ENCODE measurements around the gene CCL28. TPM values are rescaled to one million over a fixed set of nuclear protein-coding genes. Genes with fewer than 3 reads are reported as not detected.

Gene CCL28
- total and polyA plus RNA-seq, 10 of the 15 experiments (the other 5 are each of a cell fraction or from before 2014, with no cell fraction given): 1.5 to 7.5 (median 4.4) TPM

DNA sequence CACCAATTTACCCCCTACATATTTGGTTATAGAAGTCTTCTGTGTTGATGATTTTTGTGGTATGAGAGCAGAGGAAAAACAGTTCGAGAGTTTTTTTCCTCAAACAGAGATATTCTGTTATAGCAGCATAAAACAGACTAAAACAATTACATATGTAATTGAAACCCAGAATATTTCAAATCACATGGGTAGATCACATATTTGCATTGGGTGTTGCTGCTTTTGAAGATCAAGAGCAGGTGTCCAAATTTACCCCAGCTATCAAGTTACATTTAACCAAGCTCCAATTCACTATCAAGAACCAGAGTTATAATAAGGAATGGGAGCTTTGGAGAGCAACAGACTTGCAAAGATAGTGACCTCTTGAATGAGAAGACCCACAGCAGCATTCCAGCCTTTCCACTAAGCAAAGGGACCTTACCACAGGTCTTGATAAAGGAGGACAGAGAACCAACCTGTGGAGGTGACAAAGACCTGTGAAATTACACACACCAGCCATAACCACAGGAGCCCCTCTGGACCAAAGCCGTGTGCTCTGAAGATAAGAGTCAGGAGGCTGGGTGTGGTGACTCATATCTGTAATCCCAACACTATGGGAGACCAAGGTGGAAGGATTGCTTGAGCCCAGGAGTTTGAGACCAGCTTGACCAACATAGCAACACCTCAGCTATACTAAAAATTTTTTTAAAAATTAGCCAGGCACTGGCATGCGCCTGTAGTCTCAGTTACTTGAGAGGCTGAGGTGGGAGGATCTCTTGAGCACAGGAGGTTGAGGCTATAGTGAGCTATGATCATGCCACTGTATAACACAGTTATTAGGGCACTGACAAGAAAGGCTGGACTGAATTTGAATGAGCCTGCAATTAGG, 4.0 kb upstream of the CCL28 start:
- POLR2A ChIA-PET: interaction anchor here (1.2 kb wide), 1 partner anchor 9 kb away, joined by 4 read pairs; no protein-coding TSS in a partner anchor
- intact Hi-C loops (cut with micrococcal nuclease; ENCODE audit: unreplicated experiment) (no loop called here), in situ Hi-C loops (cut with MboI) (no loop called here)
- FAIRE-seq: no peak
- H3K79me2 ChIP-seq (ENCODE audit: control insufficient read depth, insufficient read depth, low read length): no peaks in the 10 kb centered on the region
- H4K20me1 ChIP-seq (ENCODE audit: control insufficient read depth, insufficient read depth): no peaks in the 10 kb centered on the region
- 53% methylated on average over 3 of the region's 3 CpGs for WGBS (ENCODE audit: insufficient coverage, insufficient replicate concordance, low lambda C conversion rate, missing lambda C conversion rate)
- no TSS peak for BruUV-seq (replicated peaks)
- no peaks in the 10 kb centered on the region for H3K9me3 ChIP-seq (replicated peaks; ENCODE audit: control insufficient read depth, insufficient read depth, low read length)
- H2AFZ ChIP-seq (ENCODE audit: control insufficient read depth, low read depth, low read length): no peak overlapping the region
- CTCF ChIA-PET: interaction anchor here (0.9 to 1.1 kb wide), 2 partner anchors 26 to 68 kb away, joined by 3 read pairs; partner anchors contain the start of gene TMEM267
- no peak overlapping the region for H3K4me3 ChIP-seq
- H3K27ac ChIP-seq (ENCODE audit: control insufficient read depth, insufficient read depth): no peak overlapping the region
- H3K27me3 ChIP-seq (replicated peaks in 1 of 2; ENCODE audit: control insufficient read depth in 2 of 2, insufficient read depth in 2 of 2, low read length in 1 of 2): no peaks in the 10 kb centered on the region
- no peaks in the 10 kb centered on the region for H3K36me3 ChIP-seq (ENCODE audit: control insufficient read depth in 2 of 2, insufficient read depth in 2 of 2, low read length in 1 of 2)
- ATAC-seq: no peak
- H3K9ac ChIP-seq (ENCODE audit: control insufficient read depth, insufficient read depth, low read length): no peak overlapping the region
- no peak overlapping the region for H3K4me2 ChIP-seq (ENCODE audit: control insufficient read depth, insufficient read depth)
- no peaks in the 10 kb centered on the region for H3K4me1 ChIP-seq (ENCODE audit: control insufficient read depth, insufficient read depth, low read length)
- DNase-seq (ENCODE audit: low read depth, low spot score): no peak
- SMC1A ChIA-PET (ENCODE audit: uncharacterized antibody, unreplicated experiment): interaction anchor here (1.1 kb wide), 1 partner anchor 68 kb away, joined by 3 read pairs; no protein-coding TSS in a partner anchor
- RAD21 ChIA-PET (ENCODE audit: unreplicated experiment): no interaction called here
- TF ChIP-seq, protein P1, sequence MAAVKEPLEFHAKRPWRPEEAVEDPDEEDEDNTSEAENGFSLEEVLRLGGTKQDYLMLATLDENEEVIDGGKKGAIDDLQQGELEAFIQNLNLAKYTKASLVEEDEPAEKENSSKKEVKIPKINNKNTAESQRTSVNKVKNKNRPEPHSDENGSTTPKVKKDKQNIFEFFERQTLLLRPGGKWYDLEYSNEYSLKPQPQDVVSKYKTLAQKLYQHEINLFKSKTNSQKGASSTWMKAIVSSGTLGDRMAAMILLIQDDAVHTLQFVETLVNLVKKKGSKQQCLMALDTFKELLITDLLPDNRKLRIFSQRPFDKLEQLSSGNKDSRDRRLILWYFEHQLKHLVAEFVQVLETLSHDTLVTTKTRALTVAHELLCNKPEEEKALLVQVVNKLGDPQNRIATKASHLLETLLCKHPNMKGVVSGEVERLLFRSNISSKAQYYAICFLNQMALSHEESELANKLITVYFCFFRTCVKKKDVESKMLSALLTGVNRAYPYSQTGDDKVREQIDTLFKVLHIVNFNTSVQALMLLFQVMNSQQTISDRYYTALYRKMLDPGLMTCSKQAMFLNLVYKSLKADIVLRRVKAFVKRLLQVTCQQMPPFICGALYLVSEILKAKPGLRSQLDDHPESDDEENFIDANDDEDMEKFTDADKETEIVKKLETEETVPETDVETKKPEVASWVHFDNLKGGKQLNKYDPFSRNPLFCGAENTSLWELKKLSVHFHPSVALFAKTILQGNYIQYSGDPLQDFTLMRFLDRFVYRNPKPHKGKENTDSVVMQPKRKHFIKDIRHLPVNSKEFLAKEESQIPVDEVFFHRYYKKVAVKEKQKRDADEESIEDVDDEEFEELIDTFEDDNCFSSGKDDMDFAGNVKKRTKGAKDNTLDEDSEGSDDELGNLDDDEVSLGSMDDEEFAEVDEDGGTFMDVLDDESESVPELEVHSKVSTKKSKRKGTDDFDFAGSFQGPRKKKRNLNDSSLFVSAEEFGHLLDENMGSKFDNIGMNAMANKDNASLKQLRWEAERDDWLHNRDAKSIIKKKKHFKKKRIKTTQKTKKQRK (IDR thresholded peaks at IDR 0.05; ENCODE audit: low read depth, low read length): no peak
- TF ChIP-seq, protein P2, sequence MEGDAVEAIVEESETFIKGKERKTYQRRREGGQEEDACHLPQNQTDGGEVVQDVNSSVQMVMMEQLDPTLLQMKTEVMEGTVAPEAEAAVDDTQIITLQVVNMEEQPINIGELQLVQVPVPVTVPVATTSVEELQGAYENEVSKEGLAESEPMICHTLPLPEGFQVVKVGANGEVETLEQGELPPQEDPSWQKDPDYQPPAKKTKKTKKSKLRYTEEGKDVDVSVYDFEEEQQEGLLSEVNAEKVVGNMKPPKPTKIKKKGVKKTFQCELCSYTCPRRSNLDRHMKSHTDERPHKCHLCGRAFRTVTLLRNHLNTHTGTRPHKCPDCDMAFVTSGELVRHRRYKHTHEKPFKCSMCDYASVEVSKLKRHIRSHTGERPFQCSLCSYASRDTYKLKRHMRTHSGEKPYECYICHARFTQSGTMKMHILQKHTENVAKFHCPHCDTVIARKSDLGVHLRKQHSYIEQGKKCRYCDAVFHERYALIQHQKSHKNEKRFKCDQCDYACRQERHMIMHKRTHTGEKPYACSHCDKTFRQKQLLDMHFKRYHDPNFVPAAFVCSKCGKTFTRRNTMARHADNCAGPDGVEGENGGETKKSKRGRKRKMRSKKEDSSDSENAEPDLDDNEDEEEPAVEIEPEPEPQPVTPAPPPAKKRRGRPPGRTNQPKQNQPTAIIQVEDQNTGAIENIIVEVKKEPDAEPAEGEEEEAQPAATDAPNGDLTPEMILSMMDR (IDR thresholded peaks at IDR 0.05 in 2 of 3, conservative IDR thresholded peaks at IDR 0.05 in 1 of 3; ENCODE audit: control insufficient read depth in 2 of 3, extremely low read depth in 1 of 3, insufficient read depth in 1 of 3, low read depth in 3 of 3, low read length in 3 of 3): no peak
- TF ChIP-seq TBL1XR1 (IDR thresholded peaks at IDR 0.05; ENCODE audit: low read depth, low read length): no peak
- no peak for TF ChIP-seq KLF5 (IDR thresholded peaks at IDR 0.05; ENCODE audit: partially characterized antibody)
- TF ChIP-seq, protein P3, sequence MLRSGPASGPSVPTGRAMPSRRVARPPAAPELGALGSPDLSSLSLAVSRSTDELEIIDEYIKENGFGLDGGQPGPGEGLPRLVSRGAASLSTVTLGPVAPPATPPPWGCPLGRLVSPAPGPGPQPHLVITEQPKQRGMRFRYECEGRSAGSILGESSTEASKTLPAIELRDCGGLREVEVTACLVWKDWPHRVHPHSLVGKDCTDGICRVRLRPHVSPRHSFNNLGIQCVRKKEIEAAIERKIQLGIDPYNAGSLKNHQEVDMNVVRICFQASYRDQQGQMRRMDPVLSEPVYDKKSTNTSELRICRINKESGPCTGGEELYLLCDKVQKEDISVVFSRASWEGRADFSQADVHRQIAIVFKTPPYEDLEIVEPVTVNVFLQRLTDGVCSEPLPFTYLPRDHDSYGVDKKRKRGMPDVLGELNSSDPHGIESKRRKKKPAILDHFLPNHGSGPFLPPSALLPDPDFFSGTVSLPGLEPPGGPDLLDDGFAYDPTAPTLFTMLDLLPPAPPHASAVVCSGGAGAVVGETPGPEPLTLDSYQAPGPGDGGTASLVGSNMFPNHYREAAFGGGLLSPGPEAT (IDR thresholded peaks at IDR 0.05; ENCODE audit: low read depth): no peak
- no peak for TF ChIP-seq SMC3 (IDR thresholded peaks at IDR 0.05; ENCODE audit: borderline replicate concordance, low read length)
- TF ChIP-seq MTA3 (IDR thresholded peaks at IDR 0.05; ENCODE audit: borderline replicate concordance, low read length): no peak
- no peak for TF ChIP-seq CHD4 (IDR thresholded peaks at IDR 0.05)
- TF ChIP-seq, protein P4, sequence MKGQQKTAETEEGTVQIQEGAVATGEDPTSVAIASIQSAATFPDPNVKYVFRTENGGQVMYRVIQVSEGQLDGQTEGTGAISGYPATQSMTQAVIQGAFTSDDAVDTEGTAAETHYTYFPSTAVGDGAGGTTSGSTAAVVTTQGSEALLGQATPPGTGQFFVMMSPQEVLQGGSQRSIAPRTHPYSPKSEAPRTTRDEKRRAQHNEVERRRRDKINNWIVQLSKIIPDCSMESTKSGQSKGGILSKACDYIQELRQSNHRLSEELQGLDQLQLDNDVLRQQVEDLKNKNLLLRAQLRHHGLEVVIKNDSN (IDR thresholded peaks at IDR 0.05; ENCODE audit: borderline replicate concordance, extremely low read length, insufficient read depth, low read depth, low read length): no peak
- TF ChIP-seq ZNF274 (IDR thresholded peaks at IDR 0.05; ENCODE audit: insufficient read depth, insufficient read length): no peak
- TF ChIP-seq SUZ12 (IDR thresholded peaks at IDR 0.05; ENCODE audit: unreplicated experiment): no peak
- no peak for TF ChIP-seq EP300 (IDR thresholded peaks at IDR 0.05; ENCODE audit: borderline replicate concordance in 1 of 2, control insufficient read depth in 1 of 2, low read depth in 2 of 2, low read length in 2 of 2)
